SHP77 treated with DMSO at 0.1 percent for 48 hours (cell line): ENCODE results near the gene MSH5.

Source experiments
- DNase-seq: peaks from one replicate; lab custom pipeline; 2025; lab: John Stamatoyannopoulos, UW

Gene MSH5

GRCh38 chr6:31729979-31730630, 9.7 kb upstream of the MSH5 start:
- DNase-seq: no peak

- DNase-seq: no peak
These were observed 9.1 kb upstream of the MSH5 start for GRCh38 chr6:31730631-31731086.

- no peak for DNase-seq
These were observed 7.8 kb upstream of the MSH5 start for GRCh38 chr6:31732029-31732428.

GRCh38 chr6:31733734-31734133, 6.1 kb upstream of the MSH5 start:
- no peak for DNase-seq

GRCh38 chr6:31734247-31734820, 5.5 kb upstream of the MSH5 start:
- no peak for DNase-seq

GRCh38 chr6:31734821-31735406, 4.9 kb upstream of the MSH5 start:
- DNase-seq: no peak

- peak; percentile 41 for DNase-seq
These were observed 3.6 kb upstream of the MSH5 start, which contains the start of gene CLIC1 for GRCh38 chr6:31736021-31736767. TSS of gene CLIC1 (minus strand) at chr6:31736530. CDS start at chr6:31736300, 230 bp downstream.

- DNase-seq: no peak
These were observed 3.0 kb upstream of the MSH5 start for GRCh38 chr6:31736768-31737314.

- no peak for DNase-seq
These were observed 2.4 kb upstream of the MSH5 start for GRCh38 chr6:31737315-31737990.

GRCh38 chr6:31737991-31738979, 1.5 kb upstream of the MSH5 start:
- peak; percentile 75 for DNase-seq

GRCh38 chr6:31740397-31741223, 805 bp downstream of the MSH5 start:
- DNase-seq: no peak

- DNase-seq: no peak
These were observed 2.0 kb downstream of the MSH5 start for GRCh38 chr6:31741815-31742214.

GRCh38 chr6:31742894-31743293, 3.1 kb downstream of the MSH5 start:
- no peak for DNase-seq

- DNase-seq: no peak
These were observed 4.6 kb downstream of the MSH5 start for GRCh38 chr6:31744422-31744821.

- no peak for DNase-seq
These were observed 9.7 kb downstream of the MSH5 start for GRCh38 chr6:31749301-31750036.

GRCh38 chr6:31750411-31751022, 10.7 kb downstream of the MSH5 start:
- no peak for DNase-seq

- no peak for DNase-seq
These were observed 13.0 kb downstream of the MSH5 start for GRCh38 chr6:31752739-31753319.

GRCh38 chr6:31758281-31758680, 18.5 kb downstream of the MSH5 start:
- no peak for DNase-seq
